ENCODE measurements around the gene XXYLT1.
A peak's percentile ranks its signal among the peaks of the same experiment; 100 is the strongest.
"Not testable (repeated sequence)": the region's sequence is repeated elsewhere in the genome, so short reads cannot be mapped to it uniquely, and the experiment has no call there.

Gene XXYLT1

GRCh38 chr3:195189821-195190220, 81.1 kb downstream of the XXYLT1 start:
- Histone ChIP-seq H3K4me3 (ENCODE audit: low read depth, low read length) (no peak overlapping the region), H3K4me1 (ENCODE audit: control insufficient read depth, insufficient read depth, low read length, unreplicated experiment) (peaks cover 15% of the 10 kb centered on the region), H3K27ac (ENCODE audit: low read depth, low read length) (no peak overlapping the region), H3K27me3 (ENCODE audit: insufficient read depth, low read length) (no peaks in the 10 kb centered on the region), H3K79me2 (ENCODE audit: control insufficient read depth, insufficient read depth, low read length, unreplicated experiment) (peaks cover 21% of the 10 kb centered on the region), H3K36me3 (ENCODE audit: insufficient read depth, low read length) (peaks cover 8% of the 10 kb centered on the region), H2AFZ (ENCODE audit: low read length, unreplicated experiment) (no peak overlapping the region)

GRCh38 chr3:195188426-195188927, 82.5 kb downstream of the XXYLT1 start:
- Histone ChIP-seq H3K27ac (ENCODE audit: low read depth, low read length) (no peak overlapping the region), H3K4me3 (ENCODE audit: low read depth, low read length) (no peak overlapping the region), H3K79me2 (ENCODE audit: control insufficient read depth, insufficient read depth, low read length, unreplicated experiment) (peaks cover 18% of the 10 kb centered on the region), H2AFZ (ENCODE audit: low read length, unreplicated experiment) (no peak overlapping the region), H3K36me3 (ENCODE audit: insufficient read depth, low read length) (peaks cover 8% of the 10 kb centered on the region), H3K27me3 (ENCODE audit: insufficient read depth, low read length) (no peaks in the 10 kb centered on the region), H3K4me1 (ENCODE audit: control insufficient read depth, insufficient read depth, low read length, unreplicated experiment) (peaks cover 11% of the 10 kb centered on the region)

DNA sequence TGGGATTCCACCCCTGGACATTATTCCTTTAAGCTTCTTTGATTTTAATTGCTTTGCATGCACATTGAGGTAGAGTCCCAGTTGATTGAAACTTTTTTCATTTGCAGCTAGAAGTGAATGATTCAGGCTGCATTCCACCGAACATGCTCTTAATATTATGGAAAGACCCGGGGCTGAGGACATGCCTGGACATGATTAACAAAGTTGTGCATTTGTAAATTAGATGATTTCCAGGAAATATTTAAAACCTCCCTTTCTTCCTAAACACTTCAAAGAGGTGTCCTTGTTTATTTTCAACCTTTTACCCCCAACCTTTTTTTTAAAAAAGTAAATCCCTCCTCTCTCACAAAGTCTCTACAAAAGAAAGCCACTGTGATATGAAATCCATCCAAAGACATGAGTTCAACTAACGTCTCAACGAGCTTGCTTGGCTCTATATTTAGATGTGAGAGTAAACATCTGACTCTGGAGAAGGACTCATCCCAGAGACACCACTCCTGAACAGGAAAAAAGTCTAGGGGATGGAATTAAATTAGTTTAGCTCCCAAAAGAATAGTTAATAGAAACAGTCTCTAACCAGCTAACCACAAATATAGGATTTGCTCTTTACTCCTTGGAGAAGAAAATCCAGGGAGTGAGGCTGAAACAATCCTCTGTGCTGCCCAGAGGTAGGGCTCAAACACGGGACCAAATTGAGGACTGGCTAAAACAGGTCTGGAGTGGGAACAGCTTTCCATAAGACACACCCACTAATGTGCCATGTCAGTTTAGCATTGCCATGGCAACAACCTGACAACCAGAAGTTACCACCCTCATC, 83.1 kb downstream of the XXYLT1 start:
- peaks cover 18% of the 10 kb centered on the region for H3K79me2 ChIP-seq (ENCODE audit: control insufficient read depth, insufficient read depth, low read length, unreplicated experiment)
- H3K27ac ChIP-seq (ENCODE audit: low read depth, low read length) = peak overlapping the region; percentile 68
- H2AFZ ChIP-seq (ENCODE audit: low read length, unreplicated experiment) = peak overlapping the region; percentile 48
- H3K4me1 ChIP-seq (ENCODE audit: control insufficient read depth, insufficient read depth, low read length, unreplicated experiment) = peaks cover 11% of the 10 kb centered on the region
- H3K4me3 ChIP-seq (ENCODE audit: low read depth, low read length) = no peak overlapping the region
- H3K36me3 ChIP-seq (ENCODE audit: insufficient read depth, low read length) = peaks cover 8% of the 10 kb centered on the region
- H3K27me3 ChIP-seq (ENCODE audit: insufficient read depth, low read length) = no peaks in the 10 kb centered on the region

DNA sequence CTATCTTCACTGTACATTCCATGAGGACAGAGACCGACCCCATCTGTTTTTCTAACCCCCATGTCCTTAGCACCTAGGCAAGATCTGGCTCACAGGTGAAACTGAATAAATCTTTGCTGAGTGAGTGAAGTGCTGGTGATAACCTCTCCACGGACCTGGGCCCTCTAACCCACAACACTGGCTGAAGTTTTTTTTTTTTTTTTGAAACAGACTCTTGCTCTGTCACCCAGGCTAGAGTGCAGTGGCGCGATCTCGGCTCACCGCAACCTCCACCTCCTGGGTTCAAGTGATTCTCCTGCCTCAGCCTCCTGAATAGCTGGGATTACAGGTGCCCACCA, 84.3 kb downstream of the XXYLT1 start:
- Histone ChIP-seq H3K79me2 (ENCODE audit: control insufficient read depth, insufficient read depth, low read length, unreplicated experiment) (peaks cover 18% of the 10 kb centered on the region), H3K4me1 (ENCODE audit: control insufficient read depth, insufficient read depth, low read length, unreplicated experiment) (peaks cover 11% of the 10 kb centered on the region)
- H3K4me3 ChIP-seq (ENCODE audit: low read depth, low read length); H2AFZ ChIP-seq (ENCODE audit: low read length, unreplicated experiment); H3K27ac ChIP-seq (ENCODE audit: low read depth, low read length); H3K36me3 ChIP-seq (ENCODE audit: insufficient read depth, low read length); H3K27me3 ChIP-seq (ENCODE audit: insufficient read depth, low read length): not testable (repeated sequence)

- Histone ChIP-seq H3K79me2 (ENCODE audit: control insufficient read depth, insufficient read depth, low read length, unreplicated experiment) (peaks cover 18% of the 10 kb centered on the region), H3K27ac (ENCODE audit: low read depth, low read length) (no peak overlapping the region), H2AFZ (ENCODE audit: low read length, unreplicated experiment) (no peak overlapping the region), H3K27me3 (ENCODE audit: insufficient read depth, low read length) (no peaks in the 10 kb centered on the region), H3K4me1 (ENCODE audit: control insufficient read depth, insufficient read depth, low read length, unreplicated experiment) (peaks cover 11% of the 10 kb centered on the region), H3K36me3 (ENCODE audit: insufficient read depth, low read length) (no peaks in the 10 kb centered on the region), H3K4me3 (ENCODE audit: low read depth, low read length) (no peak overlapping the region)
Measured at GRCh38 chr3:195186041-195186709, 84.8 kb downstream of the XXYLT1 start.

DNA sequence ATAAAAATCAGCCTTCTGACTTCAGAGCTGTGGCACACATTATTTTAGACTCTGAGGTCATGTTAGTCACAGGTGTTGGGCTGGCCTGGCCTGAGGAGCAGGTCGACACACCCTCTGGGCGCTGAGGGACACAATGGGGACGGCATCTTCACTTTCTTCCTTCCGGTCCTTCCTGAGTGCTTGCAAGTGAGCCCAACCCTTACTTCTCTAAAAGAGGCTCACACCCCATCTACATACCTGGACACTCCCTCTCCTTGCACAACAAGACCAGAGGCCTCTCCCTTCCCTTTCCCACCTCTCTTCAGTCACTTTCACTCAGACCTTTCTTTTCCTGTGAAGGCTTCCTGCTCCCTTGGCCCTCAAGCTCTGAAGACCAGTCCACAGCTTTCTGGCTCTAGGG, 85.4 kb downstream of the XXYLT1 start:
- Histone ChIP-seq H2AFZ (ENCODE audit: low read length, unreplicated experiment) (no peak overlapping the region), H3K27ac (ENCODE audit: low read depth, low read length) (no peak overlapping the region), H3K4me1 (ENCODE audit: control insufficient read depth, insufficient read depth, low read length, unreplicated experiment) (peaks cover 11% of the 10 kb centered on the region), H3K79me2 (ENCODE audit: control insufficient read depth, insufficient read depth, low read length, unreplicated experiment) (peaks cover 18% of the 10 kb centered on the region), H3K36me3 (ENCODE audit: insufficient read depth, low read length) (no peaks in the 10 kb centered on the region), H3K4me3 (ENCODE audit: low read depth, low read length) (no peak overlapping the region), H3K27me3 (ENCODE audit: insufficient read depth, low read length) (no peaks in the 10 kb centered on the region)

DNA sequence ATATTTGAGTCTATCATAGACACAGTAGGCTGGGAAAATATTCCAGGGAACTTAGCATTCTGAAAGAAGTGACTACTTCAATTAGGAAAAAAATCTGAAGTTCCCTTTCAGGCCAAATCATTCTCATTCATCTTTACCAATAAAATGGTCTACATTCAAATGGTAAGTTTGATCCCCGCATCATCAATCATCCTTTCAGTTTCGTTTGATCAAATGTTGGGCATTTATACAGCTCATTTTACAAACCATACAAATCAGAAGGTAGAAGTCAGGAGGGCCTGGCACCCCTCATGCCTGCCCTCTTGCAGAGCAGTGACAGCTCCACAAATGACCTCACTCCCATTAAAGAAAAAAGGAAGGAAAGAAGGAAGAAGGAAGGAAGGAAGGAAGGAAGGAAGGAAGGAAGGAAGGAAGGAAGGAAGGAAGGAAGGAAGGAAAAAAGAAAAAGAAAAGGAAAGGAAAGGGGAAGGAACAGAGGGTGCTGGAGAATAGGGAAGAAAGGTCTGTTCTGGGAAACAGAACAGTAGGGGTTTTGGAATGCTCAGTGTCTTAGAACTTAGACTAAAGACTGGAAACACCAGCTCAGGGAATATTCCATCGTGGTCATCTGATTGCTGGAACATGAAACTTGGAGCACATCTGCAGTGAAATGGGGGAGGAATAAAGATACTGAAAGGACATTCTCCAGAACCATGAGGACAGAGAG, 86.1 kb downstream of the XXYLT1 start:
- H3K36me3 ChIP-seq (ENCODE audit: insufficient read depth, low read length) = no peaks in the 10 kb centered on the region
- H3K27me3 ChIP-seq (ENCODE audit: insufficient read depth, low read length) = no peaks in the 10 kb centered on the region
- H3K4me1 ChIP-seq (ENCODE audit: control insufficient read depth, insufficient read depth, low read length, unreplicated experiment) = peaks cover 11% of the 10 kb centered on the region
- no peak overlapping the region for H3K4me3 ChIP-seq (ENCODE audit: low read depth, low read length)
- no peak overlapping the region for H2AFZ ChIP-seq (ENCODE audit: low read length, unreplicated experiment)
- H3K27ac ChIP-seq (ENCODE audit: low read depth, low read length) = no peak overlapping the region
- H3K79me2 ChIP-seq (ENCODE audit: control insufficient read depth, insufficient read depth, low read length, unreplicated experiment) = peaks cover 18% of the 10 kb centered on the region

DNA sequence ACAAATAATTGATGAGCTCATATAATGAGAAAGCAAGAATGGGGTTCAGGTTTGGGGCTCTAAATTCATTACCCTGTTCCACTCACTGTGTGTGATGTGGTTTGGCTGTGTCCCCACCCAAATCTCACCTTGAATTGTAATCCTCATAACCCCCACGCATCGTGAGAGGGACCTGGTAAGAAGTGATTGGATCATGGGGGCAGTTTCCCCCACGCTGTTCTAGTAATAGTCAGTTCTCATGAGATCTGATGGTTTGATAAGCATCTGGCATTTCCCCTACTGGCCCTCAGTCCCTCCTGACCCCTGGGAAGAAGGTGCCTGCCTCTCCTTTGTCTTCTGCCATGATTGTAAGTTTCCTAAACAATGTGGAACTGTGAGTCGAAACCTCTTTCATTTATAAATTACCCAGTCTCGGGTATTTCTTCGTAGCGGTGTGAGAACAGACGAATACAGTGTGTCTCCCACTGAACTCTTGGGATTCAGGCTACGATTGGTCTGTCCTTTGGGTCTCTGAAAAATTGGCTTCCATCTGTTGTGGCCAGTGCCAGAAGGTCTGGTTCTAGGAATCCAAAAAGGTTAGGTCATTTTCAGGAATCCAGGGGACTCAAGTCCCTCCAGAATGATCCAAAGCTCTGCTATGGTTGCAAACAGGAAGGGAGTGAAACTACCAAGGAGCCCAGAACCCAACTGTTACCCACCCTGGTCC, 87.7 kb downstream of the XXYLT1 start:
- H3K27me3 ChIP-seq (ENCODE audit: insufficient read depth, low read length) = no peaks in the 10 kb centered on the region
- no peaks in the 10 kb centered on the region for H3K36me3 ChIP-seq (ENCODE audit: insufficient read depth, low read length)
- no peak overlapping the region for H3K27ac ChIP-seq (ENCODE audit: low read depth, low read length)
- H3K4me1 ChIP-seq (ENCODE audit: control insufficient read depth, insufficient read depth, low read length, unreplicated experiment) = peaks cover 9% of the 10 kb centered on the region
- H3K4me3 ChIP-seq (ENCODE audit: low read depth, low read length) = no peak overlapping the region
- H2AFZ ChIP-seq (ENCODE audit: low read length, unreplicated experiment) = no peak overlapping the region
- peaks cover 8% of the 10 kb centered on the region for H3K79me2 ChIP-seq (ENCODE audit: control insufficient read depth, insufficient read depth, low read length, unreplicated experiment)

- H3K4me3 ChIP-seq (ENCODE audit: low read depth, low read length) = no peak overlapping the region
- no peaks in the 10 kb centered on the region for H3K79me2 ChIP-seq (ENCODE audit: control insufficient read depth, insufficient read depth, low read length, unreplicated experiment)
- H3K27ac ChIP-seq (ENCODE audit: low read depth, low read length) = no peak overlapping the region
- no peaks in the 10 kb centered on the region for H3K36me3 ChIP-seq (ENCODE audit: insufficient read depth, low read length)
- no peak overlapping the region for H2AFZ ChIP-seq (ENCODE audit: low read length, unreplicated experiment)
- H3K4me1 ChIP-seq (ENCODE audit: control insufficient read depth, insufficient read depth, low read length, unreplicated experiment) = peaks cover under 1% of the 10 kb centered on the region
- H3K27me3 ChIP-seq (ENCODE audit: insufficient read depth, low read length) = no peaks in the 10 kb centered on the region
Measured at GRCh38 chr3:195182470-195182795, 88.5 kb downstream of the XXYLT1 start.

DNA sequence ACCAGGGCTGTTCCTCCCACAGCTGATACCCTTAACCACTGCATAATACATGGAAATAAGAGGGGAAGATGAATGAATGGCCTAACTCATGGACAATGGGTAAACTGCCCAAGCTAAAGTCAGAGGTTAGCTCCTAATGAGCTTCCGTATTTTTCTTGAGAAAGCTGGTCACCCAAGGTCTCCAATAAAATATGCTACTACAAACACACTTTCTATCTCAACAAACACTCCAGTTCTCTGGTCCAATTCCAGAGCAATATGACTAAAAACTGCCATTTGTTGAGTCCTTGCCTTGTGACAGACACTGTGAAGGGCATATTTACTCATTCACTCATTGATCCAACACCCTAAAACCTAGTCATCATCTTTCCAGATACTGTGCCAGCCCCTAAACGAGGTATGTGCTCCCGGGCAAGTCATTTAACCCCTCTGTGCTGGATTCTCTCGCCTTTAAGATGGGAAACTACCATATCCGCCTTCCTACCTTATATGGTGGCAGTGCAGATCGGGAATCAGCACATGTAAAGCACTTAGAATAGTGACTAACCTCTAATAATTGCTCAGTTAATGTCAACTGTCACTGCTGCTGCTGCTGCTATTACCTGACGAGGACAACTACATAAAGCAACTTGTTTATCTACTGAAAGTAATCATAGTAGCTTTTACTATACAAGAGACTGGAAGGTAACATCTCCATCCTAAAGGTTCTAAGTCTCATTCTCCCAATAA, 89.1 kb downstream of the XXYLT1 start:
- Histone ChIP-seq H2AFZ (ENCODE audit: low read length, unreplicated experiment) (no peak overlapping the region), H3K27ac (ENCODE audit: low read depth, low read length) (no peak overlapping the region), H3K4me3 (ENCODE audit: low read depth, low read length) (no peak overlapping the region), H3K4me1 (ENCODE audit: control insufficient read depth, insufficient read depth, low read length, unreplicated experiment) (no peaks in the 10 kb centered on the region), H3K36me3 (ENCODE audit: insufficient read depth, low read length) (no peaks in the 10 kb centered on the region), H3K79me2 (ENCODE audit: control insufficient read depth, insufficient read depth, low read length, unreplicated experiment) (no peaks in the 10 kb centered on the region), H3K27me3 (ENCODE audit: insufficient read depth, low read length) (no peaks in the 10 kb centered on the region)

Measured in ACC112 (cell line).